Chondrocyte (in vitro differentiated cells): ENCODE measurements around the gene ZNF805. TPM values are rescaled to one million over a fixed set of nuclear protein-coding genes. Genes with fewer than 3 reads are reported as not detected.

Experiments
- DNase-seq: peaks from one replicate; pipeline ENCODE4 v3.0.0; 2021; ENCODE audit warnings: mixed read lengths, low spot score
- H3K27ac Mint-ChIP-seq: one replicate; pipeline ENCODE4 v1.8.0; 2021; ENCODE audit warnings: mild to moderate bottlenecking, moderate library complexity, mixed read lengths; ENCODE audit not compliant: unreplicated experiment
- H3K27me3 Mint-ChIP-seq: 2 replicates; pipeline ENCODE4 v1.8.0; 2021; ENCODE audit warnings: low read depth, mixed read lengths
- H3K36me3 Mint-ChIP-seq: 2 replicates; pipeline ENCODE4 v1.8.0; 2021; ENCODE audit warnings: low read depth, mixed read lengths
- H3K4me1 Mint-ChIP-seq: 2 replicates; pipeline ENCODE4 v1.8.0; 2021; ENCODE audit warnings: low read depth, mild to moderate bottlenecking, mixed read lengths
- H3K4me3 Mint-ChIP-seq: one replicate; pipeline ENCODE4 v1.8.0; 2021; ENCODE audit warnings: mild to moderate bottlenecking, moderate library complexity, mixed read lengths; ENCODE audit not compliant: unreplicated experiment
- H3K9me3 Mint-ChIP-seq: 2 replicates; pipeline ENCODE4 v1.8.0; 2021; ENCODE audit warnings: low read depth, mixed read lengths
- total RNA-seq: library from RNA; stranded (reverse); gene quantifications from 3 replicates; pipeline ENCODE4 v1.2.1, GENCODE V29; 2021
- TF ChIP-seq, protein P1 (sequence below): fragments of 200-600 bp; sonication (generic); IDR thresholded peaks from 2 replicates; pipeline ENCODE4 v1.5.0; 2021; ENCODE audit warnings: antibody characterized with exemption, mild to moderate bottlenecking, moderate library complexity

Gene ZNF805
- total RNA-seq, 1 donor from 2014 or later = 24.3 TPM

DNA sequence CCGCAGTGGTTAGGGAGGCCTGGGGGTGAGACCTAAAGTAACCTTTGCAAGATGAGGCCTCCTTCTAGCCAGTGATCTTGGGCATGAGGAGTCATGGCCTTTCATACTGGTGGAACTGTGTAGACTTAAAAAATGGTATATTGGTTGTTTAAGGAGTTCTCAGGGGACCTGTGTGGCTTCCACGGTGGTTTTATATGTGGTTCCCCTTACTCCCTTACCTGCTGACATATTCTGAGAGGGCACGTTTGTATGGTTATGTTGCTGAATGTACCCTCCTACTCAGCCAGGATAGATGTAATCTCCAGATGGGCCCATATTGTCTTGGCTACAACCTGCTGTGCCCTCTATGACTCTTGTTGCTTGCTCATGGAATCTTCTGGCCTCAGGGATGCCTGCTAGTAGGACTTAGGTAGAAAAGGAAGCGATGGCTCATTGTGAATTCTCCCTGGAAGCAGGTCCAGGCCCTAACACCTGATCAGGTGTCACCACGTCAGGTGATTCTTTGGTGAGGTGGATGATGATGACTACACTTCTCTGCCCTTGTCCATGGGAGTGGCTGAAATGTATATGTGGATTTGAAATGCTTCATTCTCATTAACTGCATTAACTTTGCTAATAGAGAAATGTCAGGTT, 41.7 kb downstream of the ZNF805 start:
- H3K9me3 Mint-ChIP-seq = no peaks in the 10 kb centered on the region
- peaks cover 22% of the 10 kb centered on the region for H3K36me3 Mint-ChIP-seq
- peaks cover 41% of the 10 kb centered on the region for H3K4me1 Mint-ChIP-seq
- DNase-seq = no peak
- no peak overlapping the region for H3K4me3 Mint-ChIP-seq
- H3K27ac Mint-ChIP-seq = peak overlapping the region; percentile 84
- H3K27me3 Mint-ChIP-seq = no peaks in the 10 kb centered on the region
- TF ChIP-seq, protein P1, sequence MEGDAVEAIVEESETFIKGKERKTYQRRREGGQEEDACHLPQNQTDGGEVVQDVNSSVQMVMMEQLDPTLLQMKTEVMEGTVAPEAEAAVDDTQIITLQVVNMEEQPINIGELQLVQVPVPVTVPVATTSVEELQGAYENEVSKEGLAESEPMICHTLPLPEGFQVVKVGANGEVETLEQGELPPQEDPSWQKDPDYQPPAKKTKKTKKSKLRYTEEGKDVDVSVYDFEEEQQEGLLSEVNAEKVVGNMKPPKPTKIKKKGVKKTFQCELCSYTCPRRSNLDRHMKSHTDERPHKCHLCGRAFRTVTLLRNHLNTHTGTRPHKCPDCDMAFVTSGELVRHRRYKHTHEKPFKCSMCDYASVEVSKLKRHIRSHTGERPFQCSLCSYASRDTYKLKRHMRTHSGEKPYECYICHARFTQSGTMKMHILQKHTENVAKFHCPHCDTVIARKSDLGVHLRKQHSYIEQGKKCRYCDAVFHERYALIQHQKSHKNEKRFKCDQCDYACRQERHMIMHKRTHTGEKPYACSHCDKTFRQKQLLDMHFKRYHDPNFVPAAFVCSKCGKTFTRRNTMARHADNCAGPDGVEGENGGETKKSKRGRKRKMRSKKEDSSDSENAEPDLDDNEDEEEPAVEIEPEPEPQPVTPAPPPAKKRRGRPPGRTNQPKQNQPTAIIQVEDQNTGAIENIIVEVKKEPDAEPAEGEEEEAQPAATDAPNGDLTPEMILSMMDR = no peak

DNA sequence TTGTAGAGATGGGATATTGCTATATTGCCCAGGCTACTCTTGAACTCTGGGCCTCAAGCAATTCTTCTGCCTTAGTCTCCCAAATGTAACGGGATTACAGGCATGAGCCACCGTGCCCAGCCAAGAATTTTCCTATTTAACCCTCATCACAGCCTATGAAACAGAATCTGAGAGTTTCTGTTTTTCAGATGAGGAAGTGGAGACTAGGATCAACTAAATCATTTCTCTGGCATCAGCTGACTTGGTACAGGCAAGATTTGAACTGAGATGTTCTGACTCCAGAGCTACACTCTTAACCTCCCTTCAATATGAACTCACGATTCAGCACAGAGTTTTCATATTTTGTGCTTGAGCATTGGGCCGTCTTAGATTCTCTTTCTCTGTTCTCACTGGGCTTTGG, 47.9 kb downstream of the ZNF805 start:
- Mint-ChIP-seq H3K4me1 (peaks cover 15% of the 10 kb centered on the region), H3K4me3 (no peak overlapping the region), H3K27me3 (no peaks in the 10 kb centered on the region), H3K9me3 (peaks cover 5% of the 10 kb centered on the region), H3K36me3 (peaks cover 58% of the 10 kb centered on the region), H3K27ac (no peak overlapping the region)
- DNase-seq = no peak
- TF ChIP-seq, protein P1 = no peak

DNA sequence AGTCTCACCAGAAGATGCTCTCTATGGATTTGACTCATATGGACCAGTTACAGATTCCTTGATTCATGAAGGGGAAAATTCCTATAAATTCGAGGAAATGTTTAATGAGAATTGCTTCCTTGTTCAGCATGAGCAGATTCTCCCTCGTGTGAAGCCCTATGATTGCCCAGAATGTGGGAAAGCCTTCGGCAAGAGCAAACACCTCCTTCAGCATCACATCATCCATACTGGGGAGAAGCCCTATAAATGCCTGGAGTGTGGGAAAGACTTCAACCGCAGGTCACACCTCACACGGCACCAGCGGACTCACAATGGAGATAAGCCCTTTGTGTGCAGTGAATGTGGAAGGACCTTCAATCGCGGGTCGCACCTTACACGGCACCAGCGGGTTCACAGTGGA, 50.5 kb downstream of the ZNF805 start:
- no peak overlapping the region for H3K27ac Mint-ChIP-seq

DNA sequence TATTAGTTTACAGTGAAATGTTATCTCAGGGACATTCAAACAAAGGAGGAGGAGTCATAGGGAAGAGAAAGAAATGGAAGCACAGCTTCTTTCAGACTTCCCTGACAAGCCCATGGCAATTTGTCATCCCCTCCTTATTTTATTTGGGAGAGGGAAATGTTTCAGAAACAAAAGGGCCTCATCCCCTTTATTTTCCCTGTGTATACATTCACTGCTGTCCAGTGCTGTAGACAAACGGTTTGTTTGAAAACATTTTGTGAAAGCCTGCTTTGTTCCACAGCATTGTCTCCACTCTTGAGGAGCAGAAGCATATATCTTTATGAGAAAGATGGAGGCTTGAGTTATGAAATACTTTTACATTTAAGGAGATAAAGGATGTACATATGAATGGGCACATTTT, 52.1 kb downstream of the ZNF805 start:
- peaks cover 70% of the 10 kb centered on the region for H3K36me3 Mint-ChIP-seq
- peaks cover 4% of the 10 kb centered on the region for H3K4me1 Mint-ChIP-seq
- peaks cover 15% of the 10 kb centered on the region for H3K9me3 Mint-ChIP-seq
- H3K27ac Mint-ChIP-seq = no peak overlapping the region
- no peak overlapping the region for H3K4me3 Mint-ChIP-seq
- H3K27me3 Mint-ChIP-seq = no peaks in the 10 kb centered on the region
- TF ChIP-seq, protein P1 = no peak
- no peak for DNase-seq

More for the DNA sequence above, 50.5 kb downstream of the ZNF805 start:
- H3K4me1 Mint-ChIP-seq = no peaks in the 10 kb centered on the region
- H3K27me3 Mint-ChIP-seq = no peaks in the 10 kb centered on the region
- TF ChIP-seq, protein P1 = no peak
- DNase-seq = no peak
- peaks cover 15% of the 10 kb centered on the region for H3K9me3 Mint-ChIP-seq
- H3K4me3 Mint-ChIP-seq = no peak overlapping the region
- peaks cover 68% of the 10 kb centered on the region for H3K36me3 Mint-ChIP-seq

DNA sequence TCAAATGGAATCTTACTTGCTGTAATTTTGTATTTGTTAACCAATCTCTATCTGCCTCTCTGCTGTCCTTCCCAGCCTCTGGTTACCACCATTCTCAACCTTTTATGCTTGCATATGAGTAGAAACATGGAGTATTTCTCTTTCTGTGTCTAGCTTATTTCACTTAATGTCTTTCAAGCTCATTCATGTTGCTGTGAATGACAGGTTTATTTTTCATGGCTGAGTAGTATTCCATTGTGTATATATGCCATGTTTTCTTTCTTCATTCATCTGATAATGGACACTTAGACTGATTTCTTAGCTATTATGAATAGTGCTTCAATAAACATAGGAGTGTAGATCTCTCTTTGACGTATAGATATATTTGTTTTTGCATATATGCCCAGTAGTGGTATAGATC, 53.3 kb downstream of the ZNF805 start:
- peaks cover 4% of the 10 kb centered on the region for H3K4me1 Mint-ChIP-seq
- TF ChIP-seq, protein P1 = no peak
- H3K4me3 Mint-ChIP-seq = no peak overlapping the region
- peaks cover 15% of the 10 kb centered on the region for H3K9me3 Mint-ChIP-seq
- H3K27me3 Mint-ChIP-seq = no peaks in the 10 kb centered on the region
- DNase-seq = no peak
- H3K36me3 Mint-ChIP-seq = peaks cover 70% of the 10 kb centered on the region
- no peak overlapping the region for H3K27ac Mint-ChIP-seq
